Gastroesophageal sphincter (tissue), 4 donors: ENCODE data around the gene GNPAT. TPM values are rescaled to one million over a fixed set of nuclear protein-coding genes. Genes with fewer than 3 reads are reported as not detected.

ENCODE experiments used
- ATAC-seq: fragments of 150-250 bp; one replicate; pipeline ENCODE4 v1.9.1; 2016; ENCODE audit warnings: mild to moderate bottlenecking, moderate library complexity
- H3K27ac ChIP-seq, 4 donors: fragments of 200-600 bp; sonication (generic) in 3 of 4; 1 replicate in 3 of 4; 2 replicates in 1 of 4; pipeline ENCODE4 v1.5.1; 2016 to 2019
- H3K27me3 ChIP-seq: fragments of 200-600 bp; sonication (generic); one replicate; pipeline ENCODE4 v1.5.1; 2019
- H3K36me3 ChIP-seq, 2 donors: fragments of 200-600 bp; sonication (generic); one replicate each; pipeline ENCODE4 v1.5.1; 2019; ENCODE audit warnings: control low read depth in 1 of 2
- H3K4me1 ChIP-seq, 3 donors: fragments of 200-600 bp; sonication (generic); 1 replicate in 2 of 3; 2 replicates in 1 of 3; pipeline ENCODE4 v1.5.1; 2016 to 2019; ENCODE audit warnings: control low read depth in 2 of 3
- H3K4me3 ChIP-seq, 2 donors: fragments of 200-600 bp; sonication (generic); one replicate each; pipeline ENCODE4 v1.5.1; 2019; ENCODE audit warnings: mild to moderate bottlenecking in 1 of 2, moderate library complexity in 1 of 2
- H3K9me3 ChIP-seq, 3 donors: fragments of 200-600 bp; sonication (generic); one replicate each; pipeline ENCODE4 v1.5.1; 2017 to 2019; ENCODE audit warnings: control low read depth in 2 of 3
- EP300 ChIP-seq: sonication (generic); formaldehyde crosslinking; IDR thresholded peaks from one replicate; pipeline ENCODE4 v1.6.1; 2017; ENCODE audit warnings: antibody characterized with exemption, mild to moderate bottlenecking
- POLR2A ChIP-seq, 2 donors: fragments of 450-650 bp; IDR thresholded peaks; one replicate each; pipeline ENCODE4 v1.6.1; 2017; ENCODE audit warnings: antibody characterized with exemption in 2 of 2, mild to moderate bottlenecking in 2 of 2, moderate library complexity in 1 of 2
- POLR2AphosphoS5 ChIP-seq: sonication (generic); formaldehyde crosslinking; IDR thresholded peaks from one replicate; pipeline ENCODE4 v1.6.1; 2017; ENCODE audit warnings: antibody characterized with exemption
- WGBS, 2 donors: methylation state at CpG; one replicate each; pipeline ENCODE4 v1.1.5; 2018; ENCODE audit warnings: low coverage in 1 of 2; 5-methylcytosine and 5-hydroxymethylcytosine counted together
- total RNA-seq, 4 donors: library from RNA; depleted of rRNA; stranded (reverse); fragments of >200 nt; gene quantifications; one replicate each; pipeline ENCODE4 v1.1.0, GENCODE V29; 2016
- TF ChIP-seq, protein P1 (sequence below), 4 experiments: fragments of 200-600 bp in 2 of 4; fragments of 450-650 bp in 2 of 4; sonication (generic) in 1 of 4; IDR thresholded peaks; one replicate each; pipeline ENCODE4 v1.5.1; 2017 to 2019; ENCODE audit warnings: antibody characterized with exemption in 4 of 4, mild to moderate bottlenecking in 2 of 4, moderate library complexity in 2 of 4

The GNPAT gene
- total RNA-seq, 4 donors from 2014 or later = 43.8 to 74.5 (median 57.7) TPM

DNA sequence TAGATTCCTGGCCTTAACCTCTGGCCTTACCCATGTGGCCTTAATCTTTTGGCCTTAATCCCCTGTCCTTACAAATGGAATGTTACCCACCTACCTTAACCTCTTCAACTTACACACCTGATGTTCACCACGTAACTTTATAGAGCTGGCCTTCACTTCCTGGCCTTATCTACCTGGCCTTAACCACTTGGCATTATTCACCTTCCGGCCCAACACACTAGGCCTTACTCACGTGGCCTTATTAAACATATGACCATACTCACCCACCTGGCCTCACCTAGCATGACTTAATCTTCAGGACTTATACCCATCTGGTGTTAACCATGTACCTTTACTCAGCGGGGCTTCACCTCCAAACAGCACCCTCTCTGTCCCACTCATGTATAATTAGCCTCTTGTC is 54.9 kb downstream of the GNPAT start:
- Histone ChIP-seq H3K27me3 (no peaks in the 10 kb centered on the region), H3K27ac (no peak overlapping the region), H3K4me1 (no peaks in the 10 kb centered on the region), H3K36me3 (no peaks in the 10 kb centered on the region), H3K4me3 (no peak overlapping the region), H3K9me3 (no peaks in the 10 kb centered on the region)
- ATAC-seq = no peak
- no peak for TF ChIP-seq EP300
- TF ChIP-seq, protein P1, sequence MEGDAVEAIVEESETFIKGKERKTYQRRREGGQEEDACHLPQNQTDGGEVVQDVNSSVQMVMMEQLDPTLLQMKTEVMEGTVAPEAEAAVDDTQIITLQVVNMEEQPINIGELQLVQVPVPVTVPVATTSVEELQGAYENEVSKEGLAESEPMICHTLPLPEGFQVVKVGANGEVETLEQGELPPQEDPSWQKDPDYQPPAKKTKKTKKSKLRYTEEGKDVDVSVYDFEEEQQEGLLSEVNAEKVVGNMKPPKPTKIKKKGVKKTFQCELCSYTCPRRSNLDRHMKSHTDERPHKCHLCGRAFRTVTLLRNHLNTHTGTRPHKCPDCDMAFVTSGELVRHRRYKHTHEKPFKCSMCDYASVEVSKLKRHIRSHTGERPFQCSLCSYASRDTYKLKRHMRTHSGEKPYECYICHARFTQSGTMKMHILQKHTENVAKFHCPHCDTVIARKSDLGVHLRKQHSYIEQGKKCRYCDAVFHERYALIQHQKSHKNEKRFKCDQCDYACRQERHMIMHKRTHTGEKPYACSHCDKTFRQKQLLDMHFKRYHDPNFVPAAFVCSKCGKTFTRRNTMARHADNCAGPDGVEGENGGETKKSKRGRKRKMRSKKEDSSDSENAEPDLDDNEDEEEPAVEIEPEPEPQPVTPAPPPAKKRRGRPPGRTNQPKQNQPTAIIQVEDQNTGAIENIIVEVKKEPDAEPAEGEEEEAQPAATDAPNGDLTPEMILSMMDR (IDR thresholded peaks at IDR 0.05) = no peak
- TF ChIP-seq POLR2A (IDR thresholded peaks at IDR 0.05) = no peak
- no peak for TF ChIP-seq POLR2AphosphoS5
- WGBS, 2 donors = 87 to 94% methylated on average over 3 to 4 of the region's 4 CpGs

DNA sequence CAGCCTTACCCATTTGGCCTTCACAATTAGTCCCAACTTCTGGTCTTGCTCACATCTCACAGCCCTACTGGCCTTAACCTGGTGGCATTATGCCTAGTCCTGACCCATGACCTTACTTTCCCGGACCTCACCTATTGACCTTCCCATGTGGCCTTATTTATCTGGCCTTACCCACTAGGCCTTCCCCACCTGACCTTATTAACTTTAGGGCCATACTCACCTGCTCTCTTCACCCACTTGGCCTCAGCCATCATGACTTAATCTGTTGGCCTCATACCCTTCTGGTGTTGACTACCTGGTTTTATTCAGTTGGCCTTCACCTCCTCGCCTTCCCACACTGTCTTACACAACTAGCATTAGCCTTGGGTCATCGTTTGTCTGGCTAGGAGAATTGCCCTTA is 61.0 kb downstream of the GNPAT start:
- Histone ChIP-seq H3K9me3 (no peaks in the 10 kb centered on the region), H3K27ac (no peak overlapping the region), H3K27me3 (no peaks in the 10 kb centered on the region), H3K4me1 (no peaks in the 10 kb centered on the region), H3K4me3 (no peak overlapping the region), H3K36me3 (no peaks in the 10 kb centered on the region)
- ATAC-seq = no peak
- TF ChIP-seq, protein P1 (IDR thresholded peaks at IDR 0.05) = no peak
- TF ChIP-seq EP300 = no peak
- TF ChIP-seq POLR2A (IDR thresholded peaks at IDR 0.05) = no peak
- no peak for TF ChIP-seq POLR2AphosphoS5
- WGBS, 2 donors = 100% methylated on average over 3 of the region's 3 CpGs

DNA sequence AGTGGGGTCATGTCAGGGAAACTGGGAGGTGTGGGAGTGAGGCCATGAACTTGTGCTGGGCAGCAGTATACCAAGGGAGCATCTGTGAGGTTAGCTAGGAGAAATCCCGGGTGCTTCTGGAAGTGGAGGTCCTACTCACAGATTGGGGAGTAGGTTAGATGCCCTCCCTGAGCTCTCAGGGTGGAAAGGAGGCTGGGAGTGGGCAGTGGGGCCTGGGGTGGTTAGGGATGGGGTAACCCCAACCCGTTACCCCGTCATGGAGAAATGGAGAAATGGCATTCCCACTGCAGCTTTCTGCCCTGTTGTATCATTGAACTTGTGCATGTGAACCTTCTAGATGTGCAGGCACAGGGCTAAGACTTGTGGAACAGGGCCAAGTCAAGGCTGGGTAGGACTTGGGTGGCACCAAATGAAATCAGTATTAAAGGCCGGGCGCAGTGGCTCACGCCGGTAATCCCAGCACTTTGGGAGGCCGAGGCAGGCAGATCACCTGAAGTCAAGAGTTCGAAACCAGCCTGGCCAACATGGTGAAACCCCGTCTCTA is 69.5 kb downstream of the GNPAT start:
- no peak for ATAC-seq
- 93 to 100% methylated on average over 4 to 8 of the region's 10 CpGs for WGBS, 2 donors
- no peaks in the 10 kb centered on the region for H3K27me3 ChIP-seq
- no peaks in the 10 kb centered on the region for H3K36me3 ChIP-seq
- no peaks in the 10 kb centered on the region for H3K9me3 ChIP-seq
- TF ChIP-seq POLR2A (IDR thresholded peaks at IDR 0.05) = no peak
- no peak for TF ChIP-seq EP300
- TF ChIP-seq POLR2AphosphoS5 = no peak
- TF ChIP-seq, protein P1 (IDR thresholded peaks at IDR 0.05) = no peak
- H3K4me3 ChIP-seq = no peak overlapping the region
- H3K4me1 ChIP-seq = no peaks in the 10 kb centered on the region
- H3K27ac ChIP-seq = no peak overlapping the region

DNA sequence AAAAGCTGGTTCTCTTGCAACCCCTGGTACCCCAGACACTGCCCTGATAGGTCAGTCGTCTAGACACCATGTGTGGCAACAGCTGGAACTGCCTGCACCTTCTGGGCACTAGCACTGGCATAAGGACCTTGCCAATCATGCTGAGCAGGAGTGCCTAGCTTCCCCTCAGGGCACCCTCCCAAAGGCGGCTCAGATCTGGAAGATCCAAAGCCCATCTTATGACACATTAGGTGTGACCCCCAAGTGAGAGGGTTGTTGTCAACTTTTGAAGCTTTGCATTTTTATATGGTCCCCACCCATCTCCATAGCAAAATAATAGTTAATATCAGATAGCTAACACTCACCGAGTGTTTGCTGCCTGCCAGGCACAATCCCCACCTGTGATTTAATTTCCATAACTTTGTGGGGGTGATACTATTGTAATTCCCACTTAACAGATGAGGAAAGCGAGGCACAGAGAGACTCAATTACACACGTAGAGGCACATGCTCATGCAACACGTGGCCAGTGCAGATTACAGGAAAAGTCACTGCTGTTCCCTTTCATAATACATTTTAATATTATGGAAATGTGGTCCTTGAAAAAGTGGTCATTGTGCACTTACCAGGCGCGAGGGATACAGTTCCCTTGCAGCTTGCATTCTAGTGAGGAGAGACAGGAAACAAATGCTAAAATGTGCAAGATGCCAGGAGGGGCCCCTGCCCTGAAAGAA is 70.9 kb downstream of the GNPAT start:
- no peak for TF ChIP-seq EP300
- no peak for TF ChIP-seq POLR2A (IDR thresholded peaks at IDR 0.05)
- TF ChIP-seq, protein P1 (IDR thresholded peaks at IDR 0.05) = no peak
- no peak for TF ChIP-seq POLR2AphosphoS5
- Histone ChIP-seq H3K27ac (no peak overlapping the region), H3K4me3 (no peak overlapping the region), H3K9me3 (no peaks in the 10 kb centered on the region), H3K27me3 (no peaks in the 10 kb centered on the region), H3K4me1 (no peaks in the 10 kb centered on the region), H3K36me3 (no peaks in the 10 kb centered on the region)
- ATAC-seq = no peak
- 67 to 100% methylated on average over 1 to 5 of the region's 8 CpGs for WGBS, 2 donors

DNA sequence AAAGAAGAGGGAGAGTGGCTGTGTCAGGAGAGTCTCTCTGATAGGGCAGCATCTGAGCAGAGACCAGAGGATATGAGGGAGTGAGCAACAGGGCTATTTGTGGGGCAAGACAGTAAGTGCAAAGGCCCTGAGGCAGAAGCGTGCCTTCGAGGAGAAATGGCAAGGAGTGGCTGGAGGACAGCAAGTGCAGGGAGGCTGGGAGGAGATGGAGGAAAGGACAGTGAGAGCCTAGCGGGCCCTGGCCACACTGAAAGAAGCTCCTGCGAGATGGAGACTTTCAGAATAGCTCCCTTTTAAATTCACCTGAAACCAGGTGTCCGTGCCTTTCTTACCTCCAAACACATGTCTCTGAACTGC is 71.4 kb downstream of the GNPAT start:
- H3K27ac ChIP-seq = no peak overlapping the region
- H3K4me3 ChIP-seq = no peak overlapping the region
- H3K9me3 ChIP-seq = no peaks in the 10 kb centered on the region
- TF ChIP-seq, protein P1 (IDR thresholded peaks at IDR 0.05) = no peak
- TF ChIP-seq POLR2A (IDR thresholded peaks at IDR 0.05) = no peak
- WGBS, 2 donors = 98% methylated on average over 5 of the region's 5 CpGs; no CpG with 5 or more reads in 1 of the 2 donors
- H3K27me3 ChIP-seq = no peaks in the 10 kb centered on the region
- no peaks in the 10 kb centered on the region for H3K36me3 ChIP-seq
- ATAC-seq = no peak
- no peaks in the 10 kb centered on the region for H3K4me1 ChIP-seq
